Upper lobe of left lung (tissue), 4 donors: ENCODE measurements around the gene LRGUK.

Experiments used
- POLR2A ChIP-seq, 4 donors: fragments of 450-650 bp; IDR thresholded peaks; one replicate each; pipeline ENCODE4 v1.5.1; 2016 to 2017; ENCODE audit warnings: antibody characterized with exemption in 4 of 4, mild to moderate bottlenecking in 2 of 4
- POLR2AphosphoS5 ChIP-seq, 2 donors: sonication (generic); formaldehyde crosslinking; IDR thresholded peaks; one replicate each; pipeline ENCODE4 v1.5.1; 2017; ENCODE audit warnings: antibody characterized with exemption in 2 of 2
- TF ChIP-seq, protein P1 (sequence below), 6 experiments: fragments of 450-650 bp in 4 of 6; fragments of 200-600 bp in 2 of 6; sonication (generic) in 2 of 6; IDR thresholded peaks; one replicate each; pipeline ENCODE4 v1.5.1; 2016 to 2019; ENCODE audit warnings: antibody characterized with exemption in 6 of 6

- TF ChIP-seq, protein P1, sequence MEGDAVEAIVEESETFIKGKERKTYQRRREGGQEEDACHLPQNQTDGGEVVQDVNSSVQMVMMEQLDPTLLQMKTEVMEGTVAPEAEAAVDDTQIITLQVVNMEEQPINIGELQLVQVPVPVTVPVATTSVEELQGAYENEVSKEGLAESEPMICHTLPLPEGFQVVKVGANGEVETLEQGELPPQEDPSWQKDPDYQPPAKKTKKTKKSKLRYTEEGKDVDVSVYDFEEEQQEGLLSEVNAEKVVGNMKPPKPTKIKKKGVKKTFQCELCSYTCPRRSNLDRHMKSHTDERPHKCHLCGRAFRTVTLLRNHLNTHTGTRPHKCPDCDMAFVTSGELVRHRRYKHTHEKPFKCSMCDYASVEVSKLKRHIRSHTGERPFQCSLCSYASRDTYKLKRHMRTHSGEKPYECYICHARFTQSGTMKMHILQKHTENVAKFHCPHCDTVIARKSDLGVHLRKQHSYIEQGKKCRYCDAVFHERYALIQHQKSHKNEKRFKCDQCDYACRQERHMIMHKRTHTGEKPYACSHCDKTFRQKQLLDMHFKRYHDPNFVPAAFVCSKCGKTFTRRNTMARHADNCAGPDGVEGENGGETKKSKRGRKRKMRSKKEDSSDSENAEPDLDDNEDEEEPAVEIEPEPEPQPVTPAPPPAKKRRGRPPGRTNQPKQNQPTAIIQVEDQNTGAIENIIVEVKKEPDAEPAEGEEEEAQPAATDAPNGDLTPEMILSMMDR (IDR thresholded peaks at IDR 0.05): no peak
- no peak for TF ChIP-seq POLR2AphosphoS5 (IDR thresholded peaks at IDR 0.05)
- no peak for TF ChIP-seq POLR2A (IDR thresholded peaks at IDR 0.05)
These were observed 153.4 kb downstream of the LRGUK start for GRCh38 chr7:134280508-134280907.
